A673 (cell line): ENCODE data around the gene CACNA2D3. TPM values are rescaled to one million over a fixed set of nuclear protein-coding genes. Genes with fewer than 3 reads are reported as not detected.

Source experiments
- BruUV-seq: library from RNA; stranded (reverse); fragments of 400-500 nt; replicated peaks from 2 replicates; lab custom pipeline; 2021; lab: Mats Ljungman, UMichigan
- CTCF ChIA-PET: fragments of 300-600 bp; sonication (Branson Sonifier 250); formaldehyde crosslinking; loops from one replicate; lab custom pipeline; 2022; ENCODE audit warnings: antibody characterized with exemption; lab: Charles Lee
- POLR2A ChIA-PET: fragments of 300-600 bp; sonication (Branson Sonifier 250); formaldehyde crosslinking; loops from one replicate; lab custom pipeline; 2022; ENCODE audit warnings: antibody characterized with exemption; ENCODE audit not compliant: low non-redundant PET; lab: Charles Lee
- DNase-seq: peaks from one replicate; pipeline ENCODE4 v3.0.0-alpha.2; 2015; ENCODE audit warnings: low spot score
- H3K27ac ChIP-seq: fragments of 200-600 bp; sonication (generic); 2 replicates; pipeline ENCODE4 v1.5.1; 2016; ENCODE audit warnings: mixed run types, low read depth, mild to moderate bottlenecking, mixed read lengths, antibody characterized with exemption, low read length; ENCODE audit not compliant: poor library complexity, severe bottlenecking
- H3K27me3 ChIP-seq: fragments of 200-600 bp; sonication (generic); replicated peaks from 2 replicates; pipeline ENCODE4 v1.6.1; 2017; ENCODE audit warnings: mixed run types, low read depth, mild to moderate bottlenecking, mixed read lengths, antibody characterized with exemption, low read length; ENCODE audit not compliant: insufficient read depth, poor library complexity
- H3K36me3 ChIP-seq: fragments of 200-600 bp; sonication (generic); 2 replicates; pipeline ENCODE4 v1.6.1; 2016; ENCODE audit warnings: mixed run types, mild to moderate bottlenecking, mixed read lengths, antibody characterized with exemption, low read length; ENCODE audit not compliant: insufficient read depth, poor library complexity, severe bottlenecking
- H3K4me1 ChIP-seq: fragments of 200-600 bp; sonication (generic); 2 replicates; pipeline ENCODE4 v1.6.1; 2017; ENCODE audit warnings: mixed run types, mild to moderate bottlenecking, mixed read lengths, antibody characterized with exemption, low read length; ENCODE audit not compliant: insufficient read depth, poor library complexity, severe bottlenecking
- H3K4me3 ChIP-seq: fragments of 200-600 bp; sonication (generic); 2 replicates; pipeline ENCODE4 v1.5.1; 2016; ENCODE audit warnings: low read depth, mixed run types, mild to moderate bottlenecking, mixed read lengths, low read length; ENCODE audit not compliant: poor library complexity, severe bottlenecking
- H3K9me3 ChIP-seq: fragments of 200-600 bp; sonication (generic); 2 replicates; pipeline ENCODE4 v1.6.1; 2016; ENCODE audit warnings: mixed run types, low read depth, mild to moderate bottlenecking, mixed read lengths, antibody characterized with exemption, low read length; ENCODE audit not compliant: poor library complexity, severe bottlenecking
- CTCF ChIP-seq: fragments of 300-800, 200-600 bp; sonication (generic); conservative IDR thresholded peaks from 2 replicates; pipeline ENCODE4 v1.5.1; 2017; ENCODE audit warnings: low read depth, mild to moderate bottlenecking, antibody characterized with exemption, low read length, moderate library complexity, mixed read lengths
- EZH2 ChIP-seq: fragments of 200-600 bp; sonication (generic); IDR thresholded peaks from 2 replicates; pipeline ENCODE4 v1.6.1; 2017; ENCODE audit warnings: borderline replicate concordance, low read depth, mild to moderate bottlenecking, mixed read lengths, antibody characterized with exemption, low read length; ENCODE audit not compliant: poor library complexity, severe bottlenecking
- intact Hi-C: fragments of 100-400 bp; cut with micrococcal nuclease; formaldehyde crosslinking; loops from one replicate; pipeline ENCODE4 v1.10.0; 2022; ENCODE audit not compliant: unreplicated experiment
- total RNA-seq: library from RNA; stranded (reverse); gene quantifications from 2 replicates; pipeline ENCODE4 v1.2.3, GENCODE V29; 2021

Gene CACNA2D3
- total RNA-seq, 1 experiment from 2014 or later = not detected

DNA sequence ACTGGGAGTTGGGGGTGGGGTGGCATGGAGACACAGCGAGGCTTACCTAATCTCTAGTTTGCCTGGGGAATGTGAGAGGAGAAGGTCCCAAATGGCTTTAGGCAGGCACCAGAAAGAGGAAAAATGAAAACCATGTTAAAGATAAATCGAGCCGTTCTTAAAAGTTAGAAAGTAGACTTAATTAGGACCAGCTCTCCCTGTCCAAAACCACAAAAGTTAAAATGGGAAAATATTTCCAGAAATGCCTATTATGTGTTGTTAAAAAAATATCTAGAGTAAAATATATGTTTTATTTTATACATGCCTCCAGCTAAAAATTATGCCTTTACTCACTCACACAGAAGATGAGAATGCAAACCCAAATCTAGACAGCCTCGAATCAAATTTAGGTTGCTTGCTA, 755.4 kb downstream of the CACNA2D3 start:
- Histone ChIP-seq H3K9me3 (no peaks in the 10 kb centered on the region), H3K4me3 (no peak overlapping the region), H3K36me3 (no peaks in the 10 kb centered on the region), H3K4me1 (no peaks in the 10 kb centered on the region), H3K27me3 (no peaks in the 10 kb centered on the region), H3K27ac (no peak overlapping the region)
- ChIA-PET POLR2A (interaction anchor here (0.6 kb wide), 1 partner anchor 91 kb away, joined by 3 read pairs; no protein-coding TSS in a partner anchor), CTCF (no interaction called here)
- no TSS peak for BruUV-seq
- no peak for DNase-seq
- intact Hi-C loops = no loop called here
- no peak for TF ChIP-seq EZH2
- no peak for TF ChIP-seq CTCF

DNA sequence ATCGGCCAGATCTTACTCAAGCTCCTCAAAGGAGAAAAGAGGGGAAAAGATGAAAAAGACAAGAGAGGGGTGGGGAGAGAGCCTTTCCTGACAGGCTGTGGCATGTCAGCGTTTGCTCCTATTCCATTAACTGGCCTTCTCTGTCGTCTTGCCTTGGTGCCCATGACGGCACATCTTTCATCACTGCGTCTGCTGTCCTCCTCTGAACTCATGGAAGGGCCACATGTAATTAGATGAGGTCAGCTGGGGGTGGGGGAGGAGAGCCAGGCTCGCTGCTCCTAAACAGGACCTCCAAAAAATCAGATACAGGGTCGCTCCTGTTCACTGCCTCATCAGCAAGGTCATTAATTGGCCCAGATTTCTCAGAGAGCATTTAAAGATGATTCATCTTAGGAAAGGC, 755.8 kb downstream of the CACNA2D3 start:
- H3K4me3 ChIP-seq = no peak overlapping the region
- POLR2A ChIA-PET = no interaction called here
- TF ChIP-seq EZH2 (no peak), CTCF (no peak)
- intact Hi-C loops = no loop called here
- no peaks in the 10 kb centered on the region for H3K4me1 ChIP-seq
- no peak overlapping the region for H3K27ac ChIP-seq
- H3K36me3 ChIP-seq = no peaks in the 10 kb centered on the region
- no peaks in the 10 kb centered on the region for H3K27me3 ChIP-seq
- DNase-seq = no peak
- CTCF ChIA-PET = no interaction called here
- no peaks in the 10 kb centered on the region for H3K9me3 ChIP-seq
- BruUV-seq = no TSS peak

DNA sequence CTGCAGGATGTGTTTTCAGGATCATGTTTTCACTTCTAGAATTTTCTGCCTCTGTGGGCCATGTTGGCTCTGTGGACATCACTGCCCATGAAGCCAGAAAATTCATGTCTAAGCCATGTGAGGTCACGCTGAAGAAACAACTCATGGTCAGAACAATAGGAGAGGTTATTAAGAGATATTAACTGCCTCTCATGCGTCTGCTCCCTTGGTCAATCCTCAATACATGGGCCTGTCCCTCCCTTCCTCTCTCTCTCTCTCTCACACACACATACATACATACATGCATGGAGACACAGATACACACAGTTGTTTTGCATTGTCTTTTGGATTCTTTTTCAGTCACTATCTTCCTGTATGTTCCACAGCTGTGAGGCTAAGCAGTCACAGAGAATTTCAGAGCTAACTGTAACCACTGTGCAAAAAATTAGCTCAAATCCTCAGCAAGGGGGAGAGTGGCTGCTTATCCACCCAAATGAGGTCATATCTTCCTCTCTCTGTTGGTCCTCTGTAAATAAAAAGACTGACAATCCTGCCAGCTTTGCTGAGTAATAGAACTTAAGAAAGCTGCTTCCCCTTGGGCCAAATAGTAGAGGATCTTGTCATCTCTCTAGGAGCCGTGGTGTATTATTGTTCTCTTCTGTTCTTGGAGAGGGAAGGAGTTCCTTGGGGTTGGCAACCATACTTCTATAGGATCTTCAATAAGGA, 759.9 kb downstream of the CACNA2D3 start:
- TF ChIP-seq CTCF = no peak
- TF ChIP-seq EZH2 = no peak
- ChIA-PET CTCF (no interaction called here), POLR2A (no interaction called here)
- Histone ChIP-seq H3K27ac (no peak overlapping the region), H3K36me3 (no peaks in the 10 kb centered on the region), H3K4me3 (no peak overlapping the region), H3K4me1 (no peaks in the 10 kb centered on the region), H3K9me3 (no peaks in the 10 kb centered on the region), H3K27me3 (no peaks in the 10 kb centered on the region)
- no TSS peak for BruUV-seq
- no peak for DNase-seq
- intact Hi-C loops = no loop called here
